ENCODE results near the gene PRR16.

The PRR16 gene

GRCh38 chr5:120517607-120518252 lies 53.6 kb downstream of the PRR16 start:
- H3K9me3 Mint-ChIP-seq: peaks cover 2% of the 10 kb centered on the region
- no peaks in the 10 kb centered on the region for H3K27me3 Mint-ChIP-seq
- no peaks in the 10 kb centered on the region for H3K4me1 Mint-ChIP-seq (ENCODE audit: low read depth)
- H3K4me3 Mint-ChIP-seq: no peak overlapping the region
- H3K27ac Mint-ChIP-seq: no peak overlapping the region
- no peaks in the 10 kb centered on the region for H3K36me3 Mint-ChIP-seq (ENCODE audit: low read depth)
- DNase-seq: no peak

DNA sequence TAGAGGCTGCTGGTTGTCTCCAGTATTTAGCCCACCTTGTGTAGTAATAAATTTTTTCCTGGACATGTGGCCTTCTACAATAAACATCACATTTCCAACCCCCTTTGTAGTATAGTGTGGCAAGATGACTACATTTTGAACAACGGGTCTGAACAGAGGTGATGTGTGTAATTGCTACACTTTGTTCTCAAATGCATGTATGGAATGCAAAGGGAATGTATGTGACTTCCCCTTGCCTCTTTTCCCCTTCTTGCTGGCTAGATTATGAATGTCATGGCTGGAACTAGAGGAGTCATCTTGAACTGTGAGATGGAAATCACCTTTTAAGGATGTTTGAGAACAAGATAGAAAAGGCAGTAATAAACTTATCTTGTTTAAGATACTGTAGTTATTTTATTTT lies 54.5 kb downstream of the PRR16 start:
- Mint-ChIP-seq H3K9me3 (peaks cover 2% of the 10 kb centered on the region), H3K4me3 (no peak overlapping the region), H3K27me3 (no peaks in the 10 kb centered on the region), H3K36me3 (ENCODE audit: low read depth) (no peaks in the 10 kb centered on the region), H3K27ac (no peak overlapping the region), H3K4me1 (ENCODE audit: low read depth) (no peaks in the 10 kb centered on the region)
- DNase-seq: no peak

GRCh38 chr5:120527251-120527650 lies 63.2 kb downstream of the PRR16 start:
- no peak overlapping the region for H3K27ac Mint-ChIP-seq
- no peaks in the 10 kb centered on the region for H3K4me1 Mint-ChIP-seq (ENCODE audit: low read depth)
- H3K36me3 Mint-ChIP-seq (ENCODE audit: low read depth): no peaks in the 10 kb centered on the region
- no peaks in the 10 kb centered on the region for H3K9me3 Mint-ChIP-seq
- H3K4me3 Mint-ChIP-seq: no peak overlapping the region
- H3K27me3 Mint-ChIP-seq: no peaks in the 10 kb centered on the region
- DNase-seq: no peak

GRCh38 chr5:120528609-120529008 lies 64.5 kb downstream of the PRR16 start:
- no peaks in the 10 kb centered on the region for H3K4me1 Mint-ChIP-seq (ENCODE audit: low read depth)
- no peak for DNase-seq
- no peaks in the 10 kb centered on the region for H3K27me3 Mint-ChIP-seq
- H3K36me3 Mint-ChIP-seq (ENCODE audit: low read depth): no peaks in the 10 kb centered on the region
- no peaks in the 10 kb centered on the region for H3K9me3 Mint-ChIP-seq
- no peak overlapping the region for H3K4me3 Mint-ChIP-seq
- no peak overlapping the region for H3K27ac Mint-ChIP-seq

DNA sequence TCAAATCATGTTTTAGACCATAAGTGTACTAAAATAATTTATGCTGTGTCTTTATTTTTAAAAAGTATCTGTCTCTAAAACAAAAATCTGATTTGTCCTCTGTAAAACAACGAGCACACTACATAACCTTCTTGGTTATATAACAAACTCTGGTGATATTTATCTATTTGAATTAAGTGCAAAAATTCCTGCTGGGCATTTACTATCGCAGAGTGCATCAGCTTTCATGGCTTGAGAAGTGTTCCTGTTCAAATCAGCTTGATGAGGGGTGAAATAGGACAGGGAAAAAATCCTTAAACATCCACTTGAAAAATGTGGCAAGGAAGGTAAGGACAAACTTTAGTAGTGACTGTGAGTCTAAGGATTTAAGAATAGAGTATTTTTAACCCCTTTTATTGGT lies 65.3 kb downstream of the PRR16 start:
- DNase-seq: no peak
- H3K27me3 Mint-ChIP-seq: no peaks in the 10 kb centered on the region
- H3K9me3 Mint-ChIP-seq: no peaks in the 10 kb centered on the region
- no peak overlapping the region for H3K4me3 Mint-ChIP-seq
- H3K4me1 Mint-ChIP-seq (ENCODE audit: low read depth): no peaks in the 10 kb centered on the region
- no peak overlapping the region for H3K27ac Mint-ChIP-seq
- no peaks in the 10 kb centered on the region for H3K36me3 Mint-ChIP-seq (ENCODE audit: low read depth)

GRCh38 chr5:120531215-120531614 lies 67.1 kb downstream of the PRR16 start:
- DNase-seq: no peak
- Mint-ChIP-seq H3K9me3 (no peaks in the 10 kb centered on the region), H3K27ac (no peak overlapping the region), H3K27me3 (no peaks in the 10 kb centered on the region), H3K4me3 (no peak overlapping the region), H3K36me3 (ENCODE audit: low read depth) (no peaks in the 10 kb centered on the region), H3K4me1 (ENCODE audit: low read depth) (no peaks in the 10 kb centered on the region)

DNA sequence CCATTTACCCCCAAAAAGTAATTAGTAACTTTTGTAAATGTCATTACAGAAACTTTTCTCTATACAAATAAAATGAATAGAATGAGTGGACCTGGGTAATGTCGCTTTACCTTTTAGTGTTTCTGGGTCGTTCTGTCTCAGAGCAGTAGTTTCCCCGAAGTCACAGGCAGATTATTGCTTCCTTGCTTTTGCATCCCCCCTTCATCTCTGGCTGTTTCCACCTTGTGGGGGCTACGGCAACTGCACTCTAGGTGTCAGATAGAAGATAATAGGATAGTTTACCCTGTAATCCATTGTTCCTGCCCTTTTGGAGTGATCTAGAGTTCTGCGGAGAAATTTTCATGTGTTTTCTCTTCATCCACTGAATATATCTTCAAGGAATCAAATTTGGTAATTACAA lies 68.7 kb downstream of the PRR16 start:
- Mint-ChIP-seq H3K36me3 (ENCODE audit: low read depth) (no peaks in the 10 kb centered on the region), H3K27ac (no peak overlapping the region), H3K4me3 (no peak overlapping the region), H3K4me1 (ENCODE audit: low read depth) (no peaks in the 10 kb centered on the region), H3K9me3 (no peaks in the 10 kb centered on the region), H3K27me3 (no peaks in the 10 kb centered on the region)
- no peak for DNase-seq

- H3K9me3 Mint-ChIP-seq: no peaks in the 10 kb centered on the region
- H3K27me3 Mint-ChIP-seq: no peaks in the 10 kb centered on the region
- H3K27ac Mint-ChIP-seq: no peak overlapping the region
- DNase-seq: no peak
- no peaks in the 10 kb centered on the region for H3K4me1 Mint-ChIP-seq (ENCODE audit: low read depth)
- no peak overlapping the region for H3K4me3 Mint-ChIP-seq
- H3K36me3 Mint-ChIP-seq (ENCODE audit: low read depth): no peaks in the 10 kb centered on the region
Measured at GRCh38 chr5:120533581-120533980, 69.5 kb downstream of the PRR16 start.

DNA sequence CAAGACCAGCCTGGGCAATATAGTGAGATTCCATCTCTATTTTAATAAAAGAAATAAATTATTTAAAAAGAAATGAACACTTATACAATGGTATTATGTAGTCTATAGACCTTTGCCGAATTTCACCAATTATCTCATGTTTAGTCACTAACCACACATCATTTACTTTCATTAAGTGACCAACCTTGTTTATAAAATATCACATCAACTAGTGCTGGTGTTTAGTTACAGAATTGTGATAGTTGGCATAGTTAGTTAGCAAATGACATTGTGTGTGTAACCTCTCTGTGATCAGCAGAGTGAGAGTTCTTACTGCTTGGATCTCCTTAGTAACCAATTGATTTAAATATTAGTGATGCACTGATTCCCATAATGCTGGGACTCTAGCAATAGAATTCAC lies 71.8 kb downstream of the PRR16 start:
- Mint-ChIP-seq H3K27me3 (no peaks in the 10 kb centered on the region), H3K9me3 (no peaks in the 10 kb centered on the region), H3K4me1 (ENCODE audit: low read depth) (no peaks in the 10 kb centered on the region), H3K36me3 (ENCODE audit: low read depth) (no peaks in the 10 kb centered on the region), H3K27ac (no peak overlapping the region), H3K4me3 (no peak overlapping the region)
- DNase-seq: no peak

DNA sequence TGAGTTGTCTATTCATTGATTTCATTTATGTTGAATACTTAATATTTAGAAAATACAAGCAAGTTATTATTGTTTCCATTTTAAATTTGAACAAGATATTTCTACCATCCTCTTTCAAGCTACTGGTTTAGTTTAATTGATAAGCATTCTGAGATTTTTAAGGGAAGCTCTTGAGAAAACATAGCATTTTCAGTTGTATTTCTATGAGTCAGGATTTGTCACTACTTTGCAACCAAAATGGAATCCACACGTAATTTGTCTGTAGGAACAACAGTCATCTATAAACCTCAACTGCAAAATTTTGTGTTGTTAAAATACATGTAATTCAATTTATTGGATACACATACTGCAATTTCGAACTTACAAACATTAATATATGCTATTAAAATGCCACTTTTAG lies 74.0 kb downstream of the PRR16 start:
- Mint-ChIP-seq H3K36me3 (ENCODE audit: low read depth) (no peaks in the 10 kb centered on the region), H3K27ac (no peak overlapping the region), H3K9me3 (no peaks in the 10 kb centered on the region), H3K4me3 (no peak overlapping the region), H3K4me1 (ENCODE audit: low read depth) (no peaks in the 10 kb centered on the region), H3K27me3 (no peaks in the 10 kb centered on the region)
- DNase-seq: no peak

DNA sequence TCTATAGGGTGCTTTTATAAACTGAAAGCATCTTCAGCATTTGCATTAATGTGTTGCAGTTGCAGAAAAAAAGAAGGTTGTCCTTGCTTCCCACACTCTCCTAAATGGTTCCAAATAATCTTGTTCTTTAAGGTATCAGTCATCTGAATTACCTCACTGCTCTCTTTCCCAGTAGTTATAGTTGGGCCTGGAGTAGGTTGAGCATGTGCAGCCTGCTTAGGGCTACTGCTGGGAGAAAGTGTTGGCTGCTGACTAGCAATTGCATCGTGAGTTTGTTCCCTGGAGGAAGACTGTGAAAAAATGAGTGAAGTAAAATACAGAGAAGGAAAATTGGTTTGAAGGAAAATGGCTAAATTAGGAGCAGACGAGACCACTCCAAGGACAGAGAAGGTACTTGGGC lies 74.5 kb downstream of the PRR16 start:
- Mint-ChIP-seq H3K4me3 (no peak overlapping the region), H3K36me3 (ENCODE audit: low read depth) (no peaks in the 10 kb centered on the region), H3K27ac (no peak overlapping the region), H3K4me1 (ENCODE audit: low read depth) (no peaks in the 10 kb centered on the region), H3K9me3 (no peaks in the 10 kb centered on the region), H3K27me3 (no peaks in the 10 kb centered on the region)
- DNase-seq: no peak

GRCh38 chr5:120539471-120539870 lies 75.4 kb downstream of the PRR16 start:
- H3K36me3 Mint-ChIP-seq (ENCODE audit: low read depth): no peaks in the 10 kb centered on the region

DNA sequence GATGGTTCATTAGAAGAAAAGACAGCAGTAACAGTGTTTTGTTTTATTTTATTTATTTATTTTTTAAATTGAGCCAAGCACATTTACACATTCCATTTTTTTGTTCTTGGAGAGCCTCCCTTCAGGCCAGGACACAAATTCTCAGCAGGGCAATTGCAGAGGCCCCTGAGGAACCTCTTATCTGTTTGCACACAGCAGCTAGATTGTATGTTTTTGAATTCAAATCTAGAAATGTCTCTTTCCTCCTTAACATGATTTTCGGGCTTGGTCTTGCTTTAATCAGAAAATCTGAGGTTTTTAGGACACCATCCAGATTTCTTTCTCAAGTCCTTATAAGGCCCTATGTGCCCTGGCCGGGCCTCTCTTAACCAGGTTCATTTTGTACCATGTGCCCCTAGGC lies 76.0 kb downstream of the PRR16 start:
- Mint-ChIP-seq H3K27me3 (no peaks in the 10 kb centered on the region), H3K36me3 (ENCODE audit: low read depth) (no peaks in the 10 kb centered on the region), H3K4me3 (no peak overlapping the region), H3K4me1 (ENCODE audit: low read depth) (no peaks in the 10 kb centered on the region), H3K27ac (no peak overlapping the region), H3K9me3 (no peaks in the 10 kb centered on the region)
- DNase-seq: no peak

More at GRCh38 chr5:120539471-120539870, 75.4 kb downstream of the PRR16 start:
- H3K4me3 Mint-ChIP-seq: no peak overlapping the region
- DNase-seq: no peak
- H3K4me1 Mint-ChIP-seq (ENCODE audit: low read depth): no peaks in the 10 kb centered on the region
- H3K27ac Mint-ChIP-seq: no peak overlapping the region
- no peaks in the 10 kb centered on the region for H3K9me3 Mint-ChIP-seq
- no peaks in the 10 kb centered on the region for H3K27me3 Mint-ChIP-seq

- no peak for DNase-seq
- Mint-ChIP-seq H3K4me3 (no peak overlapping the region), H3K4me1 (ENCODE audit: low read depth) (no peaks in the 10 kb centered on the region), H3K36me3 (ENCODE audit: low read depth) (no peaks in the 10 kb centered on the region), H3K9me3 (no peaks in the 10 kb centered on the region), H3K27ac (no peak overlapping the region), H3K27me3 (no peaks in the 10 kb centered on the region)
Measured at GRCh38 chr5:120544043-120544442, 79.9 kb downstream of the PRR16 start.

- Mint-ChIP-seq H3K9me3 (no peaks in the 10 kb centered on the region), H3K27me3 (no peaks in the 10 kb centered on the region), H3K4me3 (no peak overlapping the region), H3K36me3 (ENCODE audit: low read depth) (no peaks in the 10 kb centered on the region), H3K27ac (no peak overlapping the region), H3K4me1 (ENCODE audit: low read depth) (no peaks in the 10 kb centered on the region)
- no peak for DNase-seq
Measured at GRCh38 chr5:120545007-120545406, 80.9 kb downstream of the PRR16 start.

DNA sequence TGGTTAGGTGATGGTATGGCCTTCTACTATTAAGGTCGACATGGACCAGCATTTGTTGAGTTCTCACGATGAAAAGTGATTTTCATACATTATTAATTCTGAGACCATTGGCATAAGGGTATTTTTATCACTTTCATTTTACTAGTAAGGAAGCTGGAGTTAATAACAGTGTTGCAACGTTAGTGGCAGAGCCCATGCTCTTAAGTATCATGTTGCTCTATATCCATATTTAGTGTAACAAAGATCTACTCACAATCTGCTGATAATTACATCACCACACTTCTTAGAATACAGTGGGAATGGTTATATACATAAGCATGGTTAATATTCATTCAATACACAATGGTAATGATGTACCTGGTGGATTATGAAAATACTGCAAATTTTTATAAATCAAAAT lies 81.9 kb downstream of the PRR16 start:
- Mint-ChIP-seq H3K27me3 (no peaks in the 10 kb centered on the region), H3K9me3 (no peaks in the 10 kb centered on the region), H3K4me3 (no peak overlapping the region), H3K4me1 (ENCODE audit: low read depth) (no peaks in the 10 kb centered on the region), H3K36me3 (ENCODE audit: low read depth) (no peaks in the 10 kb centered on the region), H3K27ac (no peak overlapping the region)
- no peak for DNase-seq
